Neural crest cell (in vitro differentiated cells): Measurements from ENCODE around the gene MEX3C. TPM values are rescaled to one million over a fixed set of nuclear protein-coding genes. Genes with fewer than 3 reads are reported as not detected.

Experiments
- DNase-seq: peaks from one replicate; pipeline ENCODE4 v3.0.0; 2021; ENCODE audit warnings: low read depth, mixed read lengths, low spot score
- H3K27ac Mint-ChIP-seq: one replicate; pipeline ENCODE4 v1.8.0; 2021; ENCODE audit warnings: mild to moderate bottlenecking, mixed read lengths; ENCODE audit not compliant: unreplicated experiment
- H3K27me3 Mint-ChIP-seq: 2 replicates; pipeline ENCODE4 v1.8.0; 2021; ENCODE audit warnings: low read depth, mild to moderate bottlenecking, mixed read lengths
- H3K36me3 Mint-ChIP-seq: 2 replicates; pipeline ENCODE4 v1.8.0; 2021; ENCODE audit warnings: low read depth, mild to moderate bottlenecking, mixed read lengths
- H3K4me1 Mint-ChIP-seq: 2 replicates; pipeline ENCODE4 v1.8.0; 2021; ENCODE audit warnings: mixed read lengths
- H3K4me3 Mint-ChIP-seq: one replicate; pipeline ENCODE4 v1.8.0; 2021; ENCODE audit warnings: mild to moderate bottlenecking, mixed read lengths
- H3K9me3 Mint-ChIP-seq: 2 replicates; pipeline ENCODE4 v1.8.0; 2021; ENCODE audit warnings: mixed read lengths
- total RNA-seq: library from RNA; stranded (reverse); gene quantifications from 2 replicates; pipeline ENCODE4 v1.2.1, GENCODE V29; 2021
- TF ChIP-seq, protein P1 (sequence below): fragments of 200-600 bp; sonication (generic); conservative IDR thresholded peaks from 2 replicates; pipeline ENCODE4 v1.5.0; 2021; ENCODE audit warnings: antibody characterized with exemption, mild to moderate bottlenecking

Gene MEX3C
- total RNA-seq, 1 donor from 2014 or later = 70.7 TPM

DNA sequence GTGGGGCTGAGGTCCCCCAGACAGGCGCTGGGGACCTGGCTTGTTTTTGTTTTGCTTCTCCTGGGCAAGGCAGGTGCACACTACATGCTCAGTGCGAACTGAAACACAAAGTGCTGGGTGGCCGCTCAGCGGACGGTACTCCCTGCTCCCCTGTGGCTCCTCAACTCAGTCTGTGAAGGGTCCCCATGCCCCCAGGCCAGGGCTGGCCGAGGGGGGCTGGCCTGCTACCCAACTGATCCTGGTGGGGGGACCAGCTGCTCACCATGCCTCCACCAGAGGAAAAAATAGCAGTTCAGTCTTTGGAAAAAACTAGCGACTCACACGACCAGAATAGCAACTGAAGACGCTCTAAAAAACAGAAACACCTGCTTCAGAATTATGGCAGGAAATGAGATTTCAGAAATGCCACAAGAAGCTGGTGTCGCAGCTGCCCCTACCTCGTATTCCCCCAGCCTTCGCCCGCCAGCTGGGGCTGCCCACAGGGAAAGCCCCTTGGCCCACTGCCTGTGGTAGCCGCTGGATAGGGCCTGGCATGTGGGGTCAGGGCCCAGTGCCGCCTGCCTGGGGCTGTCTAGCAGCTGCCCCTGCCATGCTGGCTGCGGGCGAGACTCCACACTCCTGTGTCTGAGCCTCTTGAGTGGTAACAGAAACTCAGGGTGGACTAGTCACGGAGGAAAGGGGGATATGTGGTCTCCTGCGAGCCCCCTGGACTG, 43.7 kb downstream of the MEX3C start:
- Mint-ChIP-seq H3K4me1 (no peaks in the 10 kb centered on the region), H3K36me3 (peaks cover 3% of the 10 kb centered on the region), H3K9me3 (peaks cover 6% of the 10 kb centered on the region), H3K4me3 (no peak overlapping the region), H3K27me3 (no peaks in the 10 kb centered on the region), H3K27ac (no peak overlapping the region)
- no peak for DNase-seq
- TF ChIP-seq, protein P1, sequence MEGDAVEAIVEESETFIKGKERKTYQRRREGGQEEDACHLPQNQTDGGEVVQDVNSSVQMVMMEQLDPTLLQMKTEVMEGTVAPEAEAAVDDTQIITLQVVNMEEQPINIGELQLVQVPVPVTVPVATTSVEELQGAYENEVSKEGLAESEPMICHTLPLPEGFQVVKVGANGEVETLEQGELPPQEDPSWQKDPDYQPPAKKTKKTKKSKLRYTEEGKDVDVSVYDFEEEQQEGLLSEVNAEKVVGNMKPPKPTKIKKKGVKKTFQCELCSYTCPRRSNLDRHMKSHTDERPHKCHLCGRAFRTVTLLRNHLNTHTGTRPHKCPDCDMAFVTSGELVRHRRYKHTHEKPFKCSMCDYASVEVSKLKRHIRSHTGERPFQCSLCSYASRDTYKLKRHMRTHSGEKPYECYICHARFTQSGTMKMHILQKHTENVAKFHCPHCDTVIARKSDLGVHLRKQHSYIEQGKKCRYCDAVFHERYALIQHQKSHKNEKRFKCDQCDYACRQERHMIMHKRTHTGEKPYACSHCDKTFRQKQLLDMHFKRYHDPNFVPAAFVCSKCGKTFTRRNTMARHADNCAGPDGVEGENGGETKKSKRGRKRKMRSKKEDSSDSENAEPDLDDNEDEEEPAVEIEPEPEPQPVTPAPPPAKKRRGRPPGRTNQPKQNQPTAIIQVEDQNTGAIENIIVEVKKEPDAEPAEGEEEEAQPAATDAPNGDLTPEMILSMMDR = no peak

DNA sequence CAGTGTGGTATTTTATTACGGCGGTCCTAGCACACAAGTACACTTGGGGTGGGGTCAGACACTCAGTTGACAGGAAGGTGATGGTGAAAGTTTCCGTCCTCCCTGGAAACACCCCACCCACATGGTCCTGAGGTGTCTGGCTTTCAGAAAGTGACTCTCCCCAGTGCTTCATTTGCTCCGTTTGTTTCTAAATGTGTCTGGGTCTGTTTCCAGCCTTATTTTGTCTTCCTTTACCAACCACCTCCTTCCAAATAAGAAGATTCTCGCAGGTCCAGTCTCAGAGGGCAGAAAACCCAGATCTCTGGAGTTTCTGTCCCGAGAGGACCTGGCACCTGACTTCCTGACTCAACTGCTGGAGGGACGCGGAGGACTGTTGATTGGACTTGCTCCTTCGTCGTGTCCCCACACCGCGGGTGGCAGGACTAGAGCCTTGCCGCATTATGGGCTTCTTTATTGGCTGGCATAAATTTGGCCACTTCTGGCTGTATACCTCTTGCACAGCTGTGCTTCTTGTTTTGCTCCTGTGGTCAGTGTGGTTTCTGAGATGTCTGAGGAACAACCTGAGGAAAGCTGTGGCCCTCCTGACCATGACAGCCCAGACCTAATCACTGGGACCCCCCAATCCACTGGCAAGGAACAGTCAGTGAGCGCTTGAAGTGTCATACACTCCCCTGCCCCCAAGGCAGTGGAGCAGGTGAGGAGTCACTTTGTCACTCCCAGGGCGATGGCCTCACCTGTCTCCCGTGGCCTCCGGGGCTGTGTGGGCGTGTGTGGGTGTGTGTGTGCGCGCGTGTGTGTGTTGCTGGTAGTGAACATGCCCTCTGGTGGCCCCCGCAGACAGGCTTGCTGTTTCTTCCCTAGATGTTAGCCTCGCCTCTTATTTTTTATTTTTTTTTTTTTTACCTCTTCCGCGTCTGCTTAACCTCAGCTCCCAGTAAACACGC, 45.6 kb downstream of the MEX3C start:
- no peak overlapping the region for H3K27ac Mint-ChIP-seq
- H3K9me3 Mint-ChIP-seq = peaks cover 4% of the 10 kb centered on the region

DNA sequence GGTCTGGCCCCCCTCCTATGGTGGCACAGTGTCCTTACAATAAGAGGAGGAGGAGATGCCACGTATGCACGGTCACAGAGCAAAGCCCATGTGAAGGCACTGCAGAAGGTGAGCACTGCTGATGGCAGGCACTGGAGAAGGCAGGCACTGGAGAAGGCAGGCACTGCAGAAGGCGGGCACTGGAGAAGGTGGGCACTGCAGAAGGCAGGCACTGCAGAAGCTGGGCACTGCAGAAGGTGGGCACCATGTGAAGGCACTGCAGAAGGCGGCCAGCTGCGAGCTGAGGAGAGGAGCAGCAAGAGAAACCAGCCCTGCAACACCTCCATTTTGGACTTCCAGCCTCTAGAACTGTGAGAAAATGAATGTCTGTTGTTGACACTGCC, 46.3 kb downstream of the MEX3C start:
- no peak for DNase-seq
- TF ChIP-seq, protein P1 = no peak
- Mint-ChIP-seq H3K27me3 (no peaks in the 10 kb centered on the region), H3K27ac (no peak overlapping the region), H3K9me3 (peaks cover 4% of the 10 kb centered on the region), H3K36me3 (peaks cover 3% of the 10 kb centered on the region), H3K4me3 (no peak overlapping the region), H3K4me1 (no peaks in the 10 kb centered on the region)

More for the DNA sequence above, 45.6 kb downstream of the MEX3C start:
- no peak for DNase-seq
- H3K4me3 Mint-ChIP-seq = no peak overlapping the region
- H3K36me3 Mint-ChIP-seq = peaks cover 3% of the 10 kb centered on the region
- no peaks in the 10 kb centered on the region for H3K27me3 Mint-ChIP-seq
- no peaks in the 10 kb centered on the region for H3K4me1 Mint-ChIP-seq
- TF ChIP-seq, protein P1 = no peak

DNA sequence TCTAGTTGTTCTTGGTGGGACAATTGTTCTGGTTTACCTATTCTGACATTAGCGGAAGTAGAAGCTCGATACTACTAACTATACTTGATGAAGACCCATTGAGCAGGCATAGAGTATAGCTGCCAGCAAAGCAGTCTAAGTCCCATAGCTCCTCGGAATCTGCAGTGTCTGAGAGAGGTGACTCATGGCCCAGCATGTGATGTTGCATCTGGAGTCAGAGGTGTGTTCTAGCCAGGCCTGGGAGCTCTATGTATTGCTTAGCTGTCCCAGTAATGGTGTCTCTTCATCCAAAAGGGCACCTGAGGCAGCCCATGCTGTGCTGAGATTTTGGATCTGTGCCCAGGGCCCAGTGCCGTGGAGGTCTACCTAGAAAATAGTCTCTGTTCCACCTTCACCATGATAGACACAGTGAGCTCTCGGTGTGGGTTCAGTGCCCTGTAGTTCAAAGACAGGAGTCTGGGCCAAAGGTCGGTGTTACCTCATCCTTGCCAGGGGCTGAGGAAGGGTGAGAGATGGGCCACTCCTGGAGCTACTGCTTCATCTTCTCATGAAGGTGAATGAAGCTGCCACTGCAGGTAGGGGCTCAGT, 47.3 kb downstream of the MEX3C start:
- Mint-ChIP-seq H3K9me3 (peaks cover 4% of the 10 kb centered on the region), H3K36me3 (peaks cover 3% of the 10 kb centered on the region), H3K27me3 (no peaks in the 10 kb centered on the region), H3K27ac (no peak overlapping the region), H3K4me1 (no peaks in the 10 kb centered on the region), H3K4me3 (no peak overlapping the region)
- DNase-seq = no peak
- TF ChIP-seq, protein P1 = no peak

DNA sequence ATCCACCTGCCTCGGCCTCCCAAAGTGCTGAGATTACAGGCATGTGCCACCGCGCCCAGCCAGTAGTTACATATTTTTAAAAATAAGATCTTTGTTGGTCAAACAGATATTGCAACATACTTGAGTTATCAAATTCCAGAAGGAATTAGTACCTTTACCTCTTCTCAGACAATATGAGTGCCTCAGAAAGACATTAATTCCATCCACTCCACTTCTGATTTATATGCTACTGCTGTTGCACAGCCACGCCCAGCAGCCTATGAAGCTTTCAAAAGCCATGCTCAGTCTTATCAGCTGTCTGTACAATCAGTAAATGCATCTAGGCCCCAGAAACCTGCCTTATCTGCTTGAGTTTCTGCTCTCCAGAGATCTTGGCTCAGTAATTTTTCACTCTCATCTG, 47.8 kb downstream of the MEX3C start:
- Mint-ChIP-seq H3K36me3 (peaks cover 3% of the 10 kb centered on the region), H3K9me3 (peaks cover 4% of the 10 kb centered on the region), H3K27ac (no peak overlapping the region), H3K27me3 (no peaks in the 10 kb centered on the region), H3K4me1 (no peaks in the 10 kb centered on the region), H3K4me3 (no peak overlapping the region)
- no peak for DNase-seq
- TF ChIP-seq, protein P1 = no peak
